Stimulated activated CD8-positive, alpha-beta memory T cell treated with anti-CD3 and anti-CD28 coated beads, Interleukin-15, amount 100 ng/mL, for 24 hours (primary cell): Measurements from ENCODE around the gene STRN3.
"Not testable (repeated sequence)": the region's sequence is repeated elsewhere in the genome, so short reads cannot be mapped to it uniquely, and the experiment has no call there.

Source experiments
- DNase-seq: peaks from one replicate; pipeline ENCODE4 v3.0.0-alpha.2; 2020; ENCODE audit warnings: low read depth

Gene STRN3

DNA sequence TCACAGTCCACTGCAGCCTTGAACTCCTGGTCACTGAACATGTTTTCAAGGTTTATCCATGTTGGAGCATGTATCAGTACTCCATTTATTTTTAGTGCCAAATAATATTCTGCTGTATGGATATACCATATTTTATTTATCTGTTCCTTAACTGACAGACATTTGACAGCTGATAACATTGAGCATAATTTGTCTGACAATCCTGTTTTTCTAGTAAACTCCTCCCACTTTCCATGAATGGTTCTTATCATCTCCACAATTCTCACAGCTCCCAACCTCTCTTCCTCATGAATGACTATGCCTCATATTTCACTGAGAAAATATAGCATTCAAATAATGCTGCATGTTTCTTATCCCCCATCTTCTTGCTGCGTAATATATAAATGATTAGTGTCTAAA lies 118.5 kb downstream of the STRN3 start:
- DNase-seq: no peak

DNA sequence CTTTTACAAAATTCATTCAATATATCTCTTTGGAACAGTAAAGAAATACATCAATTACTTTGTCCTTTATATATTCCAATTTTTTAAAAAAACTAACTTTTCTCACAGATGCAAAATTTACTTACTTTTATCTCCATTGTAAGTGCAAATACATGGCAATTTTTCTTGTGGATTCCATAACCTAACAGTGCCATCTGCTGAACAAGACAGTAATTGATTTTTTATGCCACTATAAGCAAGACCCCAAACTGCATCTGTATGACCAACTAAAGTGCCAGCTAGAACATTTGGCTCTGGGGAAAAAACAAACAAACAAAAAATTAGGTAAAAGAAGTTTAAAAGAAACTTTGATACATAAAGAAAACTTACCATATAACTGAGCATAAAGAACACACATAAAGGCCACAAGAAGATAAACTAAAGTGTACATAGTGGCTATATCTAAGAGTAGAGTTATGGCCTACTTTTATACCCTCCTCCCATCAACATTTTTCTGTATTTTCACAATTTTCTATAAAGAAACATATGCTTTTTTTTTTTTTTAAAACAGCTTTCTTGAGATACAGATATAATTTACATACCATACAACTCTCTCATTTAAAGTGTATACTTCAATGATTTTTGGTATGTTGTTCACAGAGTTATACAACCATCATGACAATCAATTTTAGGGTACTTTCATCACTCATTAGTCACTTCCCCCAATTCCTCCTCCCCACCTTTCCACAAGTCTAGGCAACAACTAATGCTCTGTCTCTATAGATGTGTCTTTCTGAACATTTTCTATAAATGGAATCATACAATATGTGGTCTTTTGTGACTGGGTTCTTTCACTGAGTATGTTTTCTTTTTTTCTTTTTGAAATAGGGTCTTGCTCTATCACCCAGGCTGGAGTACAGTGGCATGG lies 119.2 kb downstream of the STRN3 start:
- DNase-seq: no peak

DNA sequence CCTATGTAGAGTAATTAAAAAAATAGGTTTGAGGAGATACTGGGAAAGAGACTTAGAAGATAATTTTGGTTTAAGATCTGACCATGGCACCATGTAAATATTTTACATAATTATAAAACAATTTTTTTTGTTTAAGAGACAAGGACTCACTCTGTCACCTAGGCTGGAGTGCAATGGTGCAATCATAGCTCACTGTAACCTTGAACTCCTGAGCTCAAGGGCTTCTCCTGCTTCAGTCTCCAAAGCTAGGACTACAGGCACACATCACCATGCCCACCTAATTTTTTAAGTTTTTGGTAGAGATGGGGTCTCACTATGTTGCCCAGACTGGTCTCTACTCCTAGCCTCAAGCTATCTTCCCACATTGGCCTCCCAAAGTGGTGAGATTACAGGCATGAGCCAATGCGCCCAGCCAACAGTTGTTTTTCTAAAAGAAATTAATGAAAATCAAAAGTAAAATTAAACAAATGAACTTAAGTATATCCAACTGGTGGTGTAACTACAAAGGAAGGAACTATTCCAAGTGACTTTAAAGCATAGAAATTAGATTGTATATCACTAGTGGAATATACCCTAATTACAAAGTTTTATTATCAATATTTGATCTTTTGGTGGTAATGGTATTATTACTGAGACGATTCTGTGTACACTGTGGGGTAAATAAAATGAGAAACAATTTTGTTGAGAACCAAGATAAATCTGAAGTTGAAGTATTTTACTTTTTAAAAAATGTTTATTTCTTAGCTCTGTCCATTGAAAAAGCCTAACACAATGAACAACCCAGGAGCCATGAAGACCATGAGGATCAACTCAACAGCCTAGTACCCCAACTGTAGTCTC lies 122.7 kb downstream of the STRN3 start:
- no peak for DNase-seq

DNA sequence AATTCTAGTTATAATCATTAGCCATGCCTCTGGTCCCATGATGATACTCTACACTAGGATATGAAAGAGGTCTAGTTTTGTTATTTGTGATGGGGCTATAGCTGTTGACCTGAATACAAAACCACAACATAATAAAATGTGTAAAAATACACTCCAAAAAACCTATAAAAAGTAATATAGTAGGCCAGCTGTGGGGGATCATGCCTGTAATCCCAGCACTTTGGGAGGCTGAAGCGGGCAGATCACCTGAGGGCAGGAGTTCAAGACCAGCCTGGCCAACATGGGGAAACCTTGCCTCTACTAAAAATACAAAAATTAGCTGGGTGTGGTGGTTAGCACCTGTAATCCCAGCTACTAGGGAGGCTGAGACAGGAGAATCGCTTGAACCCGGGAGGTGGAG lies 129.1 kb downstream of the STRN3 start:
- DNase-seq: not testable (repeated sequence)

DNA sequence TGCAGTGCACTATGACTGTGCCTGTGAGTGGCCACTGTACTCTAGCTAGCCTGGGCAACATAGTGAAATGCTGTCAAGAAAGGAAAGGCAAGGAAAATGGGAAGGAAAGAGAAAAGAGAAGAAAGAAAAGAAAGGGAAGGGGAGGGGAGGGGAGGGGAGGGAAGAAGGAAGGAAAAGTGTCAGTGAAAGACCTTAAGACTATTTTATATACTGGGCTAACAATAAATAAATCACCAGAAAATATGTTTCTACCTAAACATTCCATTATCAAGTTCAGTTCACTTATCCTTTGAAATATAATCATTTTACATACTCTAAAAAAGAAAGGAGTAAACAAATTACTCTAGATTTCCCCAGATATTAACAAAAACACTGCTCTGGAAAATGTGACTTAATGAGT lies 129.7 kb downstream of the STRN3 start:
- DNase-seq: no peak

DNA sequence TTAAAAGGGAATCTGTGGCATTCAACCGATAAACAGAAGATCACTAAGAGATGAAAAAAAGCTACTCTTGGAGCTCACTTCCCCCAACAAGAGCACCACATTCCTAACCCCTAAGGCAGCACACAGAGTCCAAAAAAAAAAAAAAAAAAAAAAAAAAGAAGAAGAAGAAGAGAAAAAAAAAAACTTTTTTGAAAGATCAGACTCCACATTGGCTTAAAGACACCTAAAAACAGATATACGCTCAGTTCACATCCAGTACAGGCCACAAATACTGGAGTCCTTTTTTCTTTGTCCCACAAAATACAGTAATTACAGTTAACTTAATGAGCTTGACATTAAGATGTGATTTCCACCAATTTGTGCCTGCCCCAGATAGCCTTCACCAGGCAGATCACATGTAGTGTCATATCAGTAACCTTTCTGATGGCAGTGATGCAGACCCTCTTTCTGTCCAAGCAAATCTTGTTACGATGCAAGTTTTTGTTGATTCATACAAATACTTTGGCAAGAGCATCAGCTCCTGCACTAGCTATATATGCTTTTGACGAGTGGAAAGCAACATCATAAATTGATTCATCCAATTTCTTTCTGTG lies 131.2 kb downstream of the STRN3 start:
- DNase-seq: no peak

DNA sequence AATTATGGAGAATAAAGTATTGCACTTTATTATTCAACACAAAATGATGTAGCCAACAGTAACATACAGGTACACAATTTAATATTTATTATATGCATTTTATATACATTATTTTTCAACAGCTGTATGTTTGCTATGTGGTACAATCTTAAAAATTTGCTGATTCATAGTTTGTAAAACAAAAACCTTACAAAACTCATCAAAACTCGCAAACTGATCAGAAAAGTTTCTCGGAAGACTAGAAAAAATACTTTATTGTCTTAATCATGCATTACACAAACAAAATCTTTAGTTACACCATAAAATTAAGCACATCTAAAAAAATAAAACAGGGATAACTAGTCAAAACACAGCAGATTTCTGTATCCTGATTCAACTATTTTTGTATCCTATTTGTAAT lies 132.4 kb downstream of the STRN3 start:
- DNase-seq: no peak

DNA sequence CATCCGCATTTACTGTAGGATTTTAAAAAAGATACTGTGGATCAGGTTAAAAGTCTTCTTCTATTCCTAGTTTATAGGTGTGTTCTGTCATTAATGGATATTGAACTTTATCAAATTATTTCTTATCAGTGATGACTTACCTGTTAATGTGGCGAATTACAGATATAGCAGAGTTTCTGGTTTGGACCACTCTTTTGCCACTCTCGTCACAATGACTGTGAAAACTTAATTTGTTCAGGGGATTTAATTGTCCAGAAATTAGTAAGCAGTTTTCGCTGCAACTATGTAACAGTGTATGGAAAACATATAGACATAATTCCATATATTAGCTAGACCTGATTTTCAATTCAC lies 137.0 kb downstream of the STRN3 start:
- no peak for DNase-seq

DNA sequence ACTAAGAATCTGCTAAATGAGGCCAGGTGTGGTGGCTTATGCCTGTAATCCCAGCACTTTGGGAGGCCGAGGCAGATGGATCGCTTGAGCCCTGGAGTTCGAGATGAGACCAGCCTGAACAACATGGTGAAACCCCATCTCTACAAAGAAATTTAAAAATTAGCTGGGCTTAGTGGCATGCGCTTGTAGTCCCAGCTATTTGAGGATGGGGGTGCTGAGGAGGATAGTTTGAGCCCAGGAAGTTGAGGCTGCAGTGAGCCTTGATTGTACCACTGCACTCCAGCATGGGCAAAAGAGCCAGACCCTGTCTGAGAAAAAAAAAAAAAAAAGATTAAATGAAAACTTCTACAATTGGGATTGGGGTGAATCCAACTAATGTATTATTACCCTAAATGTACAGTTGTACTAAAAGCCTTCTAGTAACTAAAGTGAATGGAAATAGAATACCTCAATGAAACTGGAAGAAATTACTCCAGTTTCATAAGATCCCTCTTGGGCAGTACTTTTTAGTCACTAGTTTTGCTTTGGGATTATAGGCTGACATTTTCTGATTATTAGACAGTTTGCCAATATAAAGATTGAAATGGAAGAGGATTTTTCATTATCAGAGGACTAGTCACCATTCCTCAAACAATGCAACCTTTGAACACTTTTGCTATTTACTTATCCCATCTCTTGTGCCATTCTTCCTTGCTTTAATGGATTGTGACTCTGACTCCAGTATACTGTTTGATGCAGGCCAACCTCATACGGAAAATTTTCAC lies 137.5 kb downstream of the STRN3 start:
- DNase-seq: no peak

DNA sequence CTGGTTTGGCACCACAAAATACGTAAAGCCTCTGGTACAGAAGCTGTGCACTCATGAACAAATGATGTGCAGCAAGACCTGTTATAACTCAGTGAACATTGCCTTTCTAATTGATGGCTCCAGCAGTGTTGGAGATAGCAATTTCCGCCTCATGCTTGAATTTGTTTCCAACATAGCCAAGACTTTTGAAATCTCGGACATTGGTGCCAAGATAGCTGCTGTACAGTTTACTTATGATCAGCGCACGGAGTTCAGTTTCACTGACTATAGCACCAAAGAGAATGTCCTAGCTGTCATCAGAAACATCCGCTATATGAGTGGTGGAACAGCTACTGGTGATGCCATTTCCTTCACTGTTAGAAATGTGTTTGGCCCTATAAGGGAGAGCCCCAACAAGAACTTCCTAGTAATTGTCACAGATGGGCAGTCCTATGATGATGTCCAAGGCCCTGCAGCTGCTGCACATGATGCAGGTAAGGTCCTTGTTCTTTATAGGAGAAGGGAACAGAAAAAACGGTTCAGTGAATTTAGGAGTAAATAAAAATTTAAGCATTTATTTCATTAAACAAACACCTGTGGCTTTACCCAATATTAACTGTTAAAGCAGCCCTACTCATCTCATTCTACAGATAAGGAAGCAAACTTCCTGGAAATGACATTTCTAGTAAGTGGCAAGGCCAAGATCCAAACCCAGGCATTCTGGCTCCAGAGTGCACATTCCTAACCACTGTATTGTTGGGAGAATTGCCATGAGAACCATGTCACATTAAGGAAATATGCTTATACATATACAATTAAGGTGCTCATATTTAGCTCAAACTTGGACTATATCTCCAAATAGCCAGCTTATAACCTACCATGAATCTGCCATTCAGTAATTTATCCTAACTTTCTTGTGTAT lies 140.1 kb downstream of the STRN3 start:
- no peak for DNase-seq

DNA sequence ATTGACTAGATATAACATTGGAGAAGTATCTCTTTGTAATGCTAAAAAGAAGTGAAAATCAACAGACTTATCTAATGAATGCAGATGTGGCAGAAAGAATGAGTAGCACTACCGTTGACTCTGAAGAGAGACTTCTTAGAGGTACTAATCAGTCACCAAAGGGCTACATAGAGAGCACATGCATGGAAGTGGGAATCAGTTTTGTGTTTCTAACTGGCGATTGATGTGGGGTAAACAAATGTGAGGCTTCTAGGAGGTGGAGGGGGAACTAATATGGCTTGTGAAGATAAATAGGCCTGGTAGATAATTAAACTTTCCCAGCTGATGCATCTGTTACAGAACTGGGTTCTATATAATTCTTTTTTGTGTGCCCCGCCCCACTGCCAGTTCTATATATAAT lies 141.3 kb downstream of the STRN3 start:
- DNase-seq: no peak

DNA sequence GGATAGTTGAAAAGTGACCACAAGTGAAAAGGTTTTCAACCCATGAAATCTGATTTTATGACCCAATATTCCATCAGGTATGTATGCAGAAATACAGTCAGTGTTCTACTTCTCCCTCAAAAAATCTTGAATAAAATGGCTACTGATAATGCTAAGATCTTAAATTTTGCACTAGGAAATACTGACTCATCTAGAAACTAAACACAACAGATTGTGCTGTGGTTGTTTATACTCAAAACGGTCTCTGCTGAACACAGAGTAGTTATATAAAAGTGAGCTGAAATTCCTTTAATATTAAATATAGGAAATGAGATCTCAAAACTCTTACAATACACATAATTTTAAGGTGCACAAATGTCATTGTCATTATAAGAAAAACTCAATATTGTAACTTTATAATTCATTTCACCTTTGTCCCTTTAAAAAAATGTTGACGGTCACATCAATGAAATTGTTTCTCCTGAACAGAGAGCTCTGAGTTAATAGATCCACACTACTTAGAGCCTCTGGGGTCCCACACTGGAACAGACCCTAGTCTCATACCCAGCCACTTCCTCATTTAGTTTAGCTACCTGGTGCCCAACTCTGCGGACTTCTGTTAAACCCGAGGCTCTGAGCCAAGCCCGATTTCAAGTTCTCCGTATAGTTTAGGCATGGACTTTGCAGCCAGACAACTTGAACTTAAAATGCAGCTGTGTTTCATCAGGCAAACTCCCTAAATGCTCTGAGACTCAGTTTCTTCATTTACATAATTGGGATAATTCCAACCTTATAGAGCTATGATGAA lies 142.5 kb downstream of the STRN3 start:
- DNase-seq: no peak

DNA sequence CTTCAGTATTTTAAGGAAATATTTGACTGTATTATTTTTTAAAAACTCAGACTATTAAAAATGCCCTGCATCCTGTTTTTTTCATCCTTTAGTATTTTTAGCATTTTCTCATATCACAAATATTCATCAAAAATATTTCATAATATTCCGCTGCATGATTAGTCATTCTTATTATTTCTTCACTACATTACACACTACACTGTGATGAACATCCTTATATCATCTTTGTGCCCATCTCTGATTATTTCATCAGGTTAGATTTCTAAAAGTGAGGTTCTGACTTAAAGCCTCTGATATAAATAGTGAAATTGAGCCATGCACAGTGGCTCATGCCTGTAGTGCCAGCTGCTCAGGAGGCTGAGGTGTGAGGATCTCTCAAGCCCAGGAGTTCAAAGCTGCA lies 143.7 kb downstream of the STRN3 start:
- DNase-seq: no peak

DNA sequence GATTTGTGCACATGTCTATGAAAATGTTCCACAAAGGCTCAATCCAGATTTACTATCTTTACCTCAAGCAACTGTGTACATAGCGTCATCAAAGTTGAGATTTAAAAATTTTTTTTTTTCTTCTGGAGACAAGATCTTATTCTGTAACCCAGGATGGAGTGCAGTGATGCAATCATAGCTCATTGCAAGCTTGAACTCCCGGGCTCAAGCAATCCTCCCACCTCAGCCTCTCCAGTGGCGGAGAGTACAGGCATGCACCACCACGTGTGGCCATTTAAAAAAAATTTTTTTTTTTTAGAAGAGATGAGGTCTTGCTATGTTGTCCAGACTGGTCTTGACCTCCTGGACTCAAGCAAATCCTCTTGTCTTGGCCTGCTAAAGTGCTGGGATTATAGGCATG lies 149.5 kb downstream of the STRN3 start:
- DNase-seq: no peak

DNA sequence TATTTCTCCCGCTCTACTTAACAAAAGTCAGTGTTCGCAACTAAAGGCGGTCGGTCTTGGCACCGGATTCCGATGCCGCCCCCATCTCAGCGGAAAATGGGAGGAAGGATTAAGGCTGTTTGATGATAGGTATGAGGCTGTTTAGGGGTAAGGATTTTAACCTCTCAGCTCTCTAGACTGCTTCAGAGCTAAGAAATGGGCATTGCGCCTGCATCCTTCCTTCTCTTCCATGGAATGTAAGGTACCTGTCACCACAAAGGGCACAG lies 150.5 kb downstream of the STRN3 start:
- DNase-seq: no peak

DNA sequence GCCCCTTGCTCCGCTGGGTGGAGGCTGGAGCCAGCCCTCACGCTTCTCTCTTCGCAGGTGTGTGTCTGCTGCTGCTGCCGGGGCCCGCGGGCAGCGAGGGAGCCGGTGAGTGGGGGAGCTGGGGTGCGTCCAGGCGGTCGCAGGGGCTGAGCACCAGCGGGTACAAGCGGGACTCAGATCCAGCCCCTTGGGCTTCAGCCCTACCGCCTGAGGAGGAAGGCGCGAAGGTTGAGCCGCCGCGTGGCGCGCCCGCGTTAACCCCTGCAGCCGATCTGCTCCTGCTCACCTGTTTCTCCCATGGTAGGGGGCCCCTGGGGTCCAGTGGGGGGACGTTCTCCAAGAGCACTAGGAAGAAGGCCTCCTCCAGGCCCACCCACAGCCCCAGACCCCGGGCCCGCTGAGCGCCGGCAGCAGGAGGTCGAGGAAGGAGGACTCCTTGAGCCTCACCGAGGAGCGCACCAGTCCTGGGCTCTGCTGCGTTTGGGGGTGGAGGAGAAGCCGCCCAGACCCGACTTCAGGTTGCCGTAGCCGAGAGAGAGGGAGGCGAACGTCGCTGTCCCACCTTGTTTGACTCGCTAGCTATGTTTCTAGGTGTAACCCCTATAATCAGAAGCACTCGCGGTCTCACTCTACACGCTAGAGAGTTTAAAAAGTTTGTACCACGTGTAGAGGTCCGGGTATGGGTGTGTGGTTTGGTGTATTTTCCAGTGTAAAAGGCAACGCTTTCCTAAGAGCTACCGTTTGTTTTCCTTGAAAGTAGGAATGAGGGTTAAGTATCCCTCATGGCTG lies 151.0 kb downstream of the STRN3 start:
- no peak for DNase-seq

DNA sequence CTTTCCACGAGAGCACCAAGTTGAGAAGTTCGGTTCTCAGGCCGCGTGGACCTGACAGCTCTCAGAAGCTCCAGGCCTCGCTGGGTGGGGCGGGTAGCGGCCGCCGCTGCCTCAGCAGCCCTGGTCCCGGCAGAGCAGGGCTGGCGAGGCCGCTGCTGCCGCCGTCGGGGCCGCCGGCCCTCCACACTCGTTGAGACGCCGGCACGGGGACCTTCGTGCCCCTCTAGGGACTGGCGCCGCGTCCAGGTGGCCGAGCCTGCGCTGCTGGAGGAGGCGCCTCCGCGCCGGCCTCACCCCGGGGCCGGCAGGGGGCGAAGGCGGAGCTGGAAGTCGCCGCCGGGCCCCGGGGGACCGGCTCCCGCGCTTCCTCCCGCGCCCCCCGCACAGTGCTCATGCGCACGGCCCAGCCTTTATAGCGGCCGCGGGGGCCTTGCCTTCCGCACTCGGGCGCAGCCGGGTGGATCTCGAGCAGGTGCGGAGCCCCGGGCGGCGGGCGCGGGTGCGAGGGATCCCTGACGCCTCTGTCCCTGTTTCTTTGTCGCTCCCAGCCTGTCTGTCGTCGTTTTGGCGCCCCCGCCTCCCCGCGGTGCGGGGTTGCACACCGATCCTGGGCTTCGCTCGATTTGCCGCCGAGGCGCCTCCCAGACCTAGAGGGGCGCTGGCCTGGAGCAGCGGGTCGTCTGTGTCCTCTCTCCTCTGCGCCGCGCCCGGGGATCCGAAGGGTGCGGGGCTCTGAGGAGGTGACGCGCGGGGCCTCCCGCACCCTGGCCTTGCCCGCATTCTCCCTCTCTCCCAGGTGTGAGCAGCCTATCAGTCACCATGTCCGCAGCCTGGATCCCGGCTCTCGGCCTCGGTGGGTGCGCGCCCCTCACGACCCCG lies 151.8 kb downstream of the STRN3 start, which contains the start of gene COCH:
Gene COCH (plus strand): TSS at position 440 of the 879 bp plus-strand sequence. CDS start 380 bp downstream, at position 820.
- DNase-seq: peak; percentile 6

DNA sequence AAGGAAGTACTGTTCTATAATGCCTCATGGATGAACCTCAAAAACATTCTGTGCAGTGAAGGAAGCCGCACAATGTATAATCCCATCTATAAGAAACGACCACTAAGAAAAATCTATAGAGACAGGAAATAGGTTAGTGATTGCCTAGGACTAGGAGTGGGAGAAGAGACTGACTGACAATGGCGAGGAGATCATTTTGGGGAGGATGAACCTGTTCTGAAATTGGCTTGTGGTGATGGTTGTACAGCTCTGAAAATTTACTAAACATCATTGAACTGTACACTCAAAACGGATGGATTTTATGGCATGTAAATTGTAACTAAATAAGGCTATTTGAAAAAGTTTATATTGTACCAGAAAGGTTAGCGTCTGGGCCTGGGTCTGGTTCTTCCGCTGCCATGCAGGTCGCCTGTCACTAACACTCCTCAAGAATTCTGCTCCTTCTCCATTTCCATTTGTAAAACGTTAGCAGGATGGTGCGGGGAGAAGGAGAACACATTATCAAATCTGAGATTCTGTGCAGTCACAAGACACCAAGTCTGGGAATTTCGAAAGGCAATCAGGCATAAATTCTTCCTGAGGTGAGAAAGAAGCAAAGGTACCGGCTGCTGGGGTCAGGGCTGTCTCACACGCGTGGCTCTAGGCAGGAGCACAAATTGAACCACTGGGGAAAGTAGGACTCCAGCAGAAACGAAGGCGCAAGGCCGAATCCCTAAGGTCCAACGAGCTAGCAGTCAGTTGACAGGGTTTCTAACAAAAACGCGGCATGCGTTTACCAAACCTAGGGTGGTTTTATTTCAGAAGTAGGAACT lies 152.7 kb downstream of the STRN3 start:
- DNase-seq: no peak
